ENCODE measurements around the gene TP53BP2.
A peak's percentile ranks its signal among the peaks of the same experiment; 100 is the strongest.

TP53BP2 gene

DNA sequence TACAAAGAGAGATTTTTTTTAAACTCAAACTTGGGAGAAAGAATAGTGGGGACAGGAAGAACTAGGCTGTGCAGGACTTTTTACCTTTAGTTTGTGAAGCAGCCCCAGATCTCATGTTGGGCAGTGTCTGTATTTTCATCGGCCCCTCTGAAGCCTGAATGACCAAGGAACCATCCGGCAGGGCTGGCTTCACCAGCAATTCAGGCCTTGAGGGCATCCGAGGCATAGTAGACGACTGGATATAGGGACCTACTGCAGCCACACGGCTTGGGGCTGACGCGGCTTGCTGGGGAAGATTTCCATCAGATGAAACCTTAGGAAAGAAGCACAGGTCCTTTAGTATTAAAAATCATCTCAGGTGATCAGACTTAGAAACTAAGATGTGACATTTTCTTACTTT, 43.7 kb downstream of the TP53BP2 start:
- peak in 19 of 56 donors; percentile 6 to 43 (median 24) for DNase-seq

DNA sequence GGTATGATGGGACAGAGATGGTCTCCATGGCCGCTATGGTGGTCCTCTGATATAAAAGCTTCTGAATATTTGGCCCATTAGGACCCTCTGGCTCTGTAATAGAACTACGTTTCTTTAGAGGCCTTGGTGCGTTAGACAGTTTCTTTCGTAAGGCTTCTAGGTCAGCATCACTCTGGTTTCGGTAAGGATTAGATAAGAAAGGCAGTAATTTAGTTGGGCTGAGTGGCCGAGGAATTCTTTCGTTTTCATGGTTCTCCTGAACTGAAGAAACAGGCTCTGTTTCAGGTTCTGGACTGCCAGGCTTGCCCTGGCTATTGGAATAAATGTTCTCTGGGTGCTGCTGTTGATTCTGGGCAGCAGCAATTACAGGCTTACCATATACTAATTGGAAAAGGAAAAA, 49.5 kb downstream of the TP53BP2 start:
- peak in 5 of 56 donors; percentile 18 to 31 (median 24) for DNase-seq

DNA sequence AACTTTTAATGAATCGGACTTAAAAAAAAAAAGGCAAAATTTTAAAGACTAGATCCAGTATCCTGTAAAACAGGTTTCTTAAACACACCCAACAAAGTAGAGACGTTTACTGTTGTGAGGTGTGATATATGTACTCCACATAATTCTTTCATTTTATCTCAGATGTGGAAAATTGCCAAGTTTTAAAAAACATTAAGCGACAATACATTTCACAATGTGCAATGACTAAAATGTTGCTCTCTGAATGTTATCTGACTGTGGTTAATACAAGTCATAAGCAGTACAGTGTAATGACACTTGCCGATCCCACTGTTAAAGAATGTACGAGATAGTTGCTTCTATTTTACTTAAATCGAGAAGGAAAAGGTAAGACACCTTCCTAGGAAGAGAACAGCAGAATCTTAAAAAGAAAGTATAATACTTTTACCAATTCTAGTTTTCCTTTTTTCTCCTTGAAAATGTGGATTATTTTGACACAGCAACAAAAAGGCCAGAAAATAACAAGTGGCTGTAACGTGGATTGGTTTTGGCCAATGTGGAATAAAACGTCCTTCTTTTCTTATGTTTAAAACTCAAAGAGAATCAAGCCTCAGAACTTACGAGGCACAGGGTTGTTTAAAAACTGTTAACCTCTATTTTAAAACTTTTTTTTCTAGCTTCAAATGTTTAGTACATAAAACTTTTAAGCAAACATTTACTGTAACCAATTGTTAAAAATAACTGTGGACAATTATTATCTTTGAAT, 51.4 kb downstream of the TP53BP2 start:
- DNase-seq, result no peak

DNA sequence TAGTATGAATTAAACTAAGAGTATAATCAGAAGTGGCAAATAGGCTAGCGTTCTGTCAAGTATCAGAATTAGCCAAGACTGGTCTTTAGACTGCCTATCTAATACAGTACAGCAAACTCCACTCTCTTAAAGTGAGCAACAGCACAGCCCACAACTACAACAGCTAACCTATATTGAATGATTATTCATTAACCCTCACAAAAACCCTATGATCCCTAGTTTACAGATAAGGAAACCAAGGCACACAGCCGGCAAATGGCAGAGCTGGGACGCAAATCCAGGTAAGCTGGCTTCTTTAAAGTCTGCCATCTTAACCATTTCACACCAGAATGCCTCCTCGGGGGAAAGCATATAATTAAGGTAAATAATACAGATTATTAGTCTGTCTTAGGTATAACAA, 52.0 kb downstream of the TP53BP2 start:
- DNase-seq, result no peak

DNA sequence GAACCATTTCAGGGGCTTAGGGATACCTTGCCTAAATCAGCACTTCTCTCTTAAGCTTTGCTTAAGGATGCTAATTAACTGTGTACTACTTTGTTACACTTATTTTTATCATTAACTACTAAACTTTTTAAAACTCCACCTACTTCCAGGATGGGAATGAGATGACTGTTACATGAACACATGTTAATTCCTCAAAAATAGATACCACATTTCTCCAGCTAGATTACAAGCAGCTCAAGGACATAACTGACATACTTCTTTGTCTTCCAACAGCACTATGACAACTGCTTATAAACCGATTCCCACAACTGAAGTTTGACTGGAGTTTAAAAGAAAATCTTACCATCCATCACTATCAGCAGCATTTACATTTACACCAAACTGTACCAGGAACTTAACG, 53.7 kb downstream of the TP53BP2 start:
- DNase-seq, result no peak

DNA sequence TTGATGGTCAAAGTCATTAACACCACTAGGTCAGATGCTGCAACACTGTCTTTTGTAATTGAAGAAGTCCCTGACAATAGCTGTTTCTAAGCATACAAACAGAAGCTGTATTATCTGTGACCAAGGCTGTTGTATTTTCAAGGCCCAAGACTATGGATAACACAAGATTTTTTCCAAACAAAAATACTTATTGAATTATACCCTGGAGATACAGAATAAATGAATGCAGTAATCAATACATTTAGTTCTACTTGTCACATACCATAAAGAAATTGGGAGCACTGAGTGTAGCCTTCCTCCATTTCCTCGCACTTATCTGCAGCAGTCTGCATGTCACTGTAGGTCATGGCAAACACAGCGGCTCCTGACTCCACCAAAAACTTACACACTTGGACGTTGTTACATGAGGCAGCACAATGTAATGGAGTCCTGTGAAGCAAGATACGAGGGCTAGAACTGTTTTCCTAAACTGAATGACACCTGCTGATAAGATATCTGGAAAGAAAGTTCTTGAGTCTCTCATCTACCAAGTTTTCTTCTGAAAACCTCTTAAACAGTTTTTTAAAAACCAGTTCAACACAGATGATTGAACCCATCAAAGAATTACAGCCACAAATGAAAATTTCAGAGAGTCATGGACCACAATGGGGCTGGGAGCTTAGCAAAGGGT, 56.9 kb downstream of the TP53BP2 start:
- peak in 2 of 56 donors; percentile 11 to 24 for DNase-seq

DNA sequence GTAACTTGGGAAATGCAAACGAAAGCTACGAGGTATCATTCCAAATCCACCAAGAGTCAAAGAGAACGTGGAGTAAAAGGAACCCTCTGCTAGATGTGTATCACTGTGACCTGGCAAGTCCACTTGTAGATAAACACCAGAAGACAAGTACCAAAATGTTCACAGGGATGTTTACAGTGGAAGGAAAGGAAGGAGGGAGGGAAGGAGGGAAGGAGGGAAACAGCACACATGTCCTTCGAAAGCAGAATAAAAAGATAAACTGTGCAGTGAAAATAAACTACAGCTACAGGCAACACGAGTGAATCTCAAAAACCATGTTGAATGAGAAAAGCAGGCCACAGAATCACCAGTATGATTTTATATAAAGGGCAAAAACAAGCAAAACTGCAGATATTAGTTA, 59.9 kb downstream of the TP53BP2 start:
- DNase-seq, result no peak

DNA sequence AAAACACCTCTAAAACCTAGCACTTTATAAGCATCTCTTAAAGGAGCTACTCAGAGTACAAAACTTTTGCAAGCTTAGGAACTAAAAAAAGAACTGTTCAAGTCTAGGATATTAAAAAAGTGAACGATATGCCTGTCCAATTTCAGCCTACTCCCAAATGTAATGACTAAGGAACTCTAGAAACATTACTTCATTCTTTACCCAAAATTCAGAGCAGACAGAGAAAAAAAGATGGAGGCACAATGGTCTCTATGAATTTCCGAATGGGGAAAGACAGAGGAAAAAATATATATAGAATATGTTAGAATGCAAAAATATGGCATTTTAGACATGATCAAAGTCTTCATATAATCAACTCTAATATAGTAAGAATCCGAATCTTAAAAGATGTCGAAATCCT, 61.2 kb downstream of the TP53BP2 start:
- no peak for DNase-seq

DNA sequence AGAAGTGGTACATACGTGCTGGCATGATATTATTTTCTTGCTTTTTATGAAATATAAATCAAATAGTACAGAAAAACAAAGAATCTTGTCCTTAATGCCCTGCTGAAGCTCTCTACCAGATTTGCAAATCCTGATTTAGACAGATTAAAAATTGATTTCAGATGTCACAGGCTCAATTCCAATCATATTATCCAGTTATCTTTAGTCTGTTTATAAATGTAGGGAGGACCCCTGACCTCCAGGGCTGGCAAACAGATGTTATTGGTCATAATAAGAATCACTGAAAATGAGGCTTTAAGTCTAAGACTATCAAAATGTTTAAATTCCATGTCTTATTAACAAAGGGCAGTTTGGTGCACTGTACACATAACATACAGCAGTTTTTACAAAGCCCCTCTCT, 62.1 kb downstream of the TP53BP2 start:
- no peak for DNase-seq

DNA sequence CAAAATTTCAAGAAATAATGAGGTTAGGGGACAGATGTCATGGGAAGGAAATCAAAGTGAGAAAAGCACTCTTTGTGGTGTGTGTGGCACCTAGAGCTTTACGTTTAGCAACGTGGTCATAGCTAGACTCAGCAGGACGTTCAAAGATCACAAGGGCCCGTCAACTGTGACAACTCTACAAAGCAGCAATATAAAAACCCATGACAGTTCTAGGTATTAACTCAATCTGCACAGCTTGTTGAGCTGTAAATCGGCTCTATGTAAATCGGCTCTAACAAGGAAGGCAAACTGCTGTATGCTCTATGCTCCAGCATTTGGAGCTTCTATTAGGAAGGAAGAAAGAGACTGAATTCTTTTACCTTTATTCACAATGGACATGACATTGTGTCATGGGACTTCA, 64.8 kb downstream of the TP53BP2 start:
- peak in 1 of 56 donors; percentile 27 for DNase-seq

DNA sequence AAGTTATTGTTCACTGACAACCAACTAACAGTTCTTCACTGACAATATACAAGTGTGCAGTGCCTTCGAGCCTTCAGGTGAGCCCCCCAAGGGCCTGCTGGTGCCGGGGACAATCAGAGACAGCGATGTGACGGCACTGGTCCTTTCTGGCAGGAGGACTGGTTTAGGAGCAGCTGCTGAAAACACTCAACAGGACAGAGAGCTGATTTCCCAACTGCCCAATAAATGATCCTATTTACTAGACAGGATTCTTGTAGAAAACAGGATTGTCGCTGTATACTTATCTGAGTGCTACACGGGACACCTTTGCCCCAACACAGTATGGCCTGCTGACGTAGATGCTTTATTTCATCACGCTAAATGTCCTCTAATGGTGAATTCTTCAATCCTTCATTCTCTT, 65.4 kb downstream of the TP53BP2 start:
- peak in 1 of 56 donors; percentile 17 for DNase-seq

DNA sequence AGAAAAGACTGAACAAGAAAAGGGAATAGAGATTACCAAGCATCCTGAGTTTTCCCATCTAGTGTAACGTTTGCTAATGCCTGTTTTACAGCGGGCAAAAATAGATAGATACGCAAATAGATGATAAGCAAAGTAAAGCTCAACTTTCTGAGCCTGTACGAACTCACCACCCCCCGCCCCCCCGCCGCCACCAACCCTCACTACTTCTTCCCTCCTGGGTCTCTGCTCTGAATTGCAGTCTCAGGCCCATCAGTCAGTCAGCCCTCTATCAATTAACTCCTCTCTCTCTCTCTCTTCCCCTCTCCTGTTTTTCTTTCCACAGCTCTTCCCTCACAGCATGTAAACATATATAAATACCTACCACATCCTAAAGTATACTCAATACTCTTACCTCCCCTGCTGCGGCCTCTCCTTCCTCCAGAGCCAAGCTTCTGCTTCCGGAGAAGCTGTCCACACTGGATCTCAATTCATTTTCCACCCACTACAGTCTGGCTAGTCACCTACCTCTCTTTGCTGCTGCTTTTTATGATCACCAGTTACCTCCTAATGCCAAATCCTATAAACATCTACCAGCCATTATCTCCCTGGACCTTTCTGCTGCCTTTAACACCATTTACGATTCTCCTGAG, 68.8 kb downstream of the TP53BP2 start:
- no peak for DNase-seq

DNA sequence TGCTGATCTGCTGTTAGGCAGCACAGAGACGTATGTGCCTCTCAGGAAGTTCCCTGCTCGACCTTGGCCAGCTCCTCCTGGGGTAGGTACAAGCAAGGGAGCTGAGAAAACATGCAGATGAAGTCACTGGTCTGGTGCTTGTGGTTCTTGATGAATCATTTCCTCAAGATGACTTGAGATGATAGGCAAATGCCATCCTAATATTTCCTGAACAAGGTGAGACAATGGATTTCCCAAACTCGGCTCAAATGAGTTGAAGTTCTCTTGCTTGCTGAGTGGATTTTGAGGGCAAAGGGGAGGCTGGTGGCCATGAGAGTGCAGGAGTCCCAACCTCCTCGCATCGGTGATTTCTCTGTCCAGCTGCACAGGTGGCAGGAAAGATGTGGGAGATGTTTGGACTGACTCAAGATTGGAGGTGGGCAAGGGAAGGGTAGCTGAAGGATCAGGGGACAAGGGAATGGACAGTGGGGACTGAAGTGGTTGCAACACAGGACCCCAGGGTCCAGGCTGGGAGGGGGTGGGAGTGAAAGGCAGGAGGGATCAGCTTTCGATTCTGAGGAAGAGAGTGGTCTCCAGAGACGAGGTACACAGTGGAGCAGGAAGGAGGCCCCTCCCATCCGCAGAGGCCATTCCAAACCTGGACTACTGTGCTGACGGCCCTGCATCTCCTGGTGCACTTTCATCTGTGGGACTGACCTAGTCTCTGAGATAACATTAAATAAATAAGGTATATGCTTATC, 69.5 kb downstream of the TP53BP2 start:
- no peak for DNase-seq

DNA sequence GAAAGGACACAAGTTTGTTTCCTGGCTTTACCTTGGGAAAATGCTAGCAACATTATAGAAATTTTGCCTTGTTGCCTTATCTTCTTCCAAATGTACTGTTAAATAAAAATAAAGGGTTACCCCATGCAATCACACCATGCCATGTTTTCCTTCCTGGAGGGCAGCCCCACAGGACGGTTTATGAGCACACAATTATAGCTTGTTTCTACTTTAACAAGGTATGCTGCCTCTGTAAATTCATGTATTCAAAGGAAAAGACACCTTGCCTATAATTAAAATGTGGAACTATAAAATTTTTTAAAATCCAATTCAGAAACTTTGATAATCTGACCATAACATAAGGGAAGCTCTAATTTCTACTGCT, 70.1 kb downstream of the TP53BP2 start:
- DNase-seq, result no peak

DNA sequence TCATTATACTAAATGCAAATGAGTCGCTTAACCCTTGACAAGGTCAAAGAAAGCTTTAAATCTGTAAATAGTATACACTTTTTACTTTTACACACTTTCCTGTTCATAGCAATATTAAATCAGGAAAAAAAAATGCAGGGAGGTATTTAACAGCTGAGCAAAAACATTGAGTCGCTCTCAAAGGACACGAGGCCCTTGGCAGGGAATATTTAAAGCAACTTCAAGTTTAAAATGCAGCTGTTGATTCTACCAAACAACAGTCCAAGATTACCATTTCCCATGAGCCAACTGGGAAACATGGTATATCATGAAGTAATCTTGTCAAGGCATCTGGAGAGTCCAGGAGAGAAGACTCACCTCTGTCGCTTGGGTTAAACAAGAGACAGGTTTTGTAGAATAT, 70.7 kb downstream of the TP53BP2 start:
- DNase-seq, result no peak

DNA sequence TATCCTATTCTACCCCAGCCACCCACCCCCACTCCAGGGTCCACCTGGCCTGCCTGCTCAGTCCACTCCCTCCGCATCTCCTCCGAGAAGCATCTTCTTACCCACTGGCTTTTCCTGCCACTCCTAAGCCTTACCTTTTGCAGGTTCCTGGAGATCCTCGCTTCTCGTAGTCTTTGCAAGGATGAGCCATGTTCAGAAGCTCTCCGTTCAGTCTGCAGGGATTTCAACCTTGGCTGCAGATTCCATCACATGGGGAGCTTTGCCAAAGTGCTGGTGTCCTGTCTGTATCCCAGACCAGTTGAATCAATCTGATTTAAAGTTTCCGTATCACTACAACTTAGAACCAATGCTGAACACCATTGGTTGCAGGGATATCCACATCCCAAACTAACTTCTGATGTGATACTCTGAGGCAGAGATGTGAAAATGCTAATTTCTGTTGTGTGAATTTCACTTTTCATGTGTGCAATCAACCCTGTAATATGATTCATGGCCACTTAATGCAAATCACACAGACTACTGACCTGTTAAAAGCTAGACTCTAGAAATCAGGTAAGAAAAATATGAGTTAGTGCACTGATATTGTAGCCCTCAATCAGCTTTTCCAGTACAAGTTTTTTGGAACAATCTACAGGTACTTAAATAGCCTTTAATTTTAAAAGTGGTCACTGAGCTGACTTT, 71.5 kb downstream of the TP53BP2 start:
- no peak for DNase-seq

DNA sequence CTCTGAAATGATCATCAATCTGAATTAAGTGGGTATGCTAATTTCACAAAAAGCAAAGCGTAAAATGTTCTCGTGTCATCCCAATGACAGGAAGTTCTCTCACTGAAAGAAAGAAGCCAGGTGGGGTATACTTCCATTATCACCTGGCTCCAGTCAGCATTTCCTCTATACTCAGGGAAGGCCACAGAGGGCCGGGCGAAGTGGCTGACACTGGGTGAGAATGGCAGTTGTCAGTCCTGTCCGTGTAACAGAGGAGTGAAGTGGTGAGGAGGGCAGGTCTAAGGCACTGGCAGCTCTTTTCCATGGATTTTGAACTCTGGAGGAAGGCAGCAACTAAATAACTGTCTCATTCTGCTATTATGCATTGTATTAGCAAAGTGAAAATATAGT, 73.0 kb downstream of the TP53BP2 start:
- no peak for DNase-seq

DNA sequence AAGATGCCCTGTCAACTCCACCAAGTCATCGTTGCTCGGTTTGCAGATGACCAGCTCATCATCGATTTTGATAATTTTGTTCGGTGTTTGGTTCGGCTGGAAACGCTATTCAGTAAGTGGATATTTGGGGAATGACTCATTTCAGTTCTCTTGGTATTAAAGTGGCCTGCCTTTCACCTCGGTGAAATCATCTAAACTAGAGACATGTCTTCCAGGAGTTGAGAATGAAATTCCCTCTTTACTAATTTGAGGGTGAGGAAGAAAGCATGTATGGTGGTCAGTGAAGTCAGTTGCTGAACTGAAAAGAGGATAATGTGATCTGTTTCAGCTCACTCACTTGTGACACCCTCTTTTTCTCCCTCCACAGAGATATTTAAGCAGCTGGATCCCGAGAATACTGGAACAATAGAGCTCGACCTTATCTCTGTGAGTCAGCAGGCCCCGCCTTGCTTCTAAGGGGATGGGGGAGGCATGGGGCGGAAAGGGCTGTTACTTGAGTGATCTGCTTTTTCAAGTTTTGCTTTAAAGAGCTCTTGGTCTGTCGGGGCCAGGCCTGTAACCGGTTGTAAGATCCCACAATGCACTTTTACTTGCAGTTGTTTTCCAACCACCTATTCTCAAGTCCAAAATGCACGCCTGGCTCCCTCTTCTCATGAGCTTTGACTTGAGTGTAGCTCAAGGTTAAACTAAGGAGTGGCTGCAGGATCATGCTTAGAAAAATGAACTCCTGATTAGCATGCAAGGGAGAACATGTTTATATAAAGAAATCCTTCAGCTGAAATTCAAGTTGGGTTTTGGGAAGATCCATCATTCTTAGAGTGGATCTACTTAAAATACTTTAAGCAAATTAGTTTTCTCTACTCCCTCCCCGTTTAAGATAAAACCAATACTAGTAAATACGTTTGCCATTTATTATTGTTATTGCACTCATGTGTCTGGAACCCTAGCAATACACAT, 73.7 kb downstream of the TP53BP2 start:
- DNase-seq, result peak in 22 of 56 donors; percentile 18 to 50 (median 32)

DNA sequence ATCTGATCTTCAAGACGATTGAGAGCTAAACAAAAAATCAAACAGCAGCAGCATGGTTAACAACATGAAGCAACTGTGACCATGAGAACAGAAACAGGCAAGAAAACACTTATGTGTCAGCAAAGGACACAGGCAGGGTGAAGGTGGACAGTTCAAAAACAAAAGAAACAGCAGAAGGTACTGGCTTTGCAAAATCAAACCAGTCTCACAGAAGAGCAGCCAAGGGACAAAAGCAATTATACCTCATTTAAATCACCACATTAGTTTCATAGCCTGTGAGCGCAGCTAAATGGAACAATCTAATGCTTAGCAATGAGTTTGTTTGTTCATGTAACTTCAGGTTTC, 74.3 kb downstream of the TP53BP2 start:
- no peak for DNase-seq

DNA sequence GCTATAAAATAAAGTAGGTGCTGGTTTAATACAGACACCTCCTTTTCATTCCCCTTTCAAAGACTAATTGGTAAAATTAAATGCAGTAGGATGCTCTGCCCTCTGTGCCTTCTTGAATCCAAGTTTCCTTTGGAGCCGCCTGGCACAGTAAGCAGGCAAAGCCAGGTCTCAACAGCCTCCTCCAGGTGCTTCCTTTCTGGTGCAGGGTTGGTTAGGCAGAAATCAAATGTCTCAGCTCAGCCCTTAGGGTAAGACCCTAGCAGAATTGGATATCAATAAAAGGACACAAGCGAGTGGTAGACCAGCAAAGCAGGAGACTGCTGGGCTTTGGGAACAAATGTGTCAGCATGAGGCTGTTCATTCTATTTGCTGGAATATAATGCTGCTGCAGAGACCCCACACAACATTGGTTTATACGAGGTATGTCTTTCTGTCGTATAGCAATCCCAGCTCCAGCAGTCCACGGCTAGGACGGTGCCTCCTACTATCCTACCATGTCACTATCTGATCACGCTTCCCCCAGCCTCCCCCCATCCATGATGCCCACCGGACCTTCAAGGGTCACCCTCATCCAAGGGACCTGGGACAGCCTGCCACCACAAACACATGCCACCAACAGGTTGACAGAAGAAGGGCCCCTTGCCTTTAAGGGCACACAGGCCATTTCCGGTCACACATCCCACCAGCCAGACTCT, 75.0 kb downstream of the TP53BP2 start:
- DNase-seq, result no peak

Measured in nucleus accumbens (tissue), 56 donors.